ENCODE data around the gene ETFA.

ETFA gene

DNA sequence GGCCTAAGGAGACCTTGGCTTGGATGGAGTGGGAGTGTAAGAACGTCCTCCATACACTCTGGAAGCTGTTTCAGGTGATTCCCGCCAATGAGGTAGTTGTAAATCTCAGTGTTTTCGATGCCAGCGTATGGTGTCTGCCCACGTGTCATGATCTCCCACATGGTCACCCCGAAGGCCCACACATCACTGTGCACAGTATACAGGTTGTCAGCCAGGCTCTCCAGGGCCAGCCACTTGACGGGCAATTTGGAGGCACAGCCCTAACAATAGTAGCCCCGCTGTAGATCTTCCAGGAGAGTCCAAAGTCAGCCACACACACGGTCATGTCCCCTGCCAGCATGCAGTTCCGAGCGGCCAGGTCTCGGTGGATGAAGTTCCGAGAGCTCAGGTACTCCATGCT, 51.9 kb downstream of the ETFA start:
- H3F3A ChIP-seq (ENCODE audit: insufficient read depth, low read length) = no peaks in the 10 kb centered on the region
- H3K27ac ChIP-seq (ENCODE audit: low read length) = no peak overlapping the region
- no peaks in the 10 kb centered on the region for H3K79me2 ChIP-seq (ENCODE audit: low read length)
- no peak for DNase-seq
- no peak overlapping the region for H3K4me2 ChIP-seq (ENCODE audit: low read depth, low read length)
- H3K9ac ChIP-seq (ENCODE audit: low read length) = no peak overlapping the region
- no peaks in the 10 kb centered on the region for H3K9me2 ChIP-seq (replicated peaks; ENCODE audit: insufficient read depth, low read length)
- no peak for TF ChIP-seq CTCF (IDR thresholded peaks at IDR 0.05; ENCODE audit: low read length)
- TF ChIP-seq EZH2 (optimal IDR thresholded peaks at IDR 0.05; ENCODE audit: low read depth, low read length) = no peak
- TF ChIP-seq EZH2phosphoT487 (IDR thresholded peaks at IDR 0.05; ENCODE audit: low read length) = no peak
- no peaks in the 10 kb centered on the region for H3K4me1 ChIP-seq (ENCODE audit: low read length)
- no peaks in the 10 kb centered on the region for H3K9me3 ChIP-seq (replicated peaks; ENCODE audit: insufficient read depth, low read length)
- H4K20me1 ChIP-seq (ENCODE audit: insufficient read depth, low read length) = no peaks in the 10 kb centered on the region
- H2AFZ ChIP-seq (ENCODE audit: low read length) = no peak overlapping the region
- H3K36me3 ChIP-seq (replicated peaks; ENCODE audit: insufficient read depth, low read length) = no peaks in the 10 kb centered on the region; the same call in 1 of the 2 replicates
- H3K4me3 ChIP-seq (ENCODE audit: low read length) = no peak overlapping the region
- no peaks in the 10 kb centered on the region for H3K27me3 ChIP-seq (replicated peaks; ENCODE audit: insufficient read depth, low read length)

DNA sequence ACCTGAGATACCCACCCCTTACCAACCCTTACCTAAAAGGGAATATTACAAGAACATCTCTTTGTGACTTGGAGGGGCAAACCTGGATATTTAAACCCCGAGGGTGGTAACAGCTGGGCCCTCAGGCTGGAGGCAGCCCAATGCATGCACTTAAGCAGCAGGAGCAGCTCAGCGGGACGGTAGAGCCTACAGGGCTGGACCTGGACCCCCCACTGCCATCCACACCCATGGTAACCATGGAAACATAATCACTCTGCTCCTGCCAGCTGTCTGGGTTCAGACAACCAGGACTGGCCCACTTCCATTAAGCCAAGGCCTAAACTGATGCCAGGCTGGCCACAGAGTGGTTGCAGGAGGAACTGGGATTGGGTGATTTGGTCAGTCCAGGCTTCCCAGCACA, 52.8 kb downstream of the ETFA start:
- no peaks in the 10 kb centered on the region for H3F3A ChIP-seq (ENCODE audit: insufficient read depth, low read length)
- H4K20me1 ChIP-seq (ENCODE audit: insufficient read depth, low read length) = no peaks in the 10 kb centered on the region
- no peaks in the 10 kb centered on the region; the same call in 1 of the 2 replicates for H3K36me3 ChIP-seq (replicated peaks; ENCODE audit: insufficient read depth, low read length)
- no peak overlapping the region for H3K9ac ChIP-seq (ENCODE audit: low read length)
- no peak for DNase-seq
- no peaks in the 10 kb centered on the region for H3K9me2 ChIP-seq (replicated peaks; ENCODE audit: insufficient read depth, low read length)
- no peaks in the 10 kb centered on the region for H3K4me1 ChIP-seq (ENCODE audit: low read length)
- H3K9me3 ChIP-seq (replicated peaks; ENCODE audit: insufficient read depth, low read length) = no peaks in the 10 kb centered on the region
- no peaks in the 10 kb centered on the region for H3K27me3 ChIP-seq (replicated peaks; ENCODE audit: insufficient read depth, low read length)
- H3K4me2 ChIP-seq (ENCODE audit: low read depth, low read length) = no peak overlapping the region
- H3K4me3 ChIP-seq (ENCODE audit: low read length) = no peak overlapping the region
- TF ChIP-seq EZH2phosphoT487 (IDR thresholded peaks at IDR 0.05; ENCODE audit: low read length) (no peak), EZH2 (optimal IDR thresholded peaks at IDR 0.05; ENCODE audit: low read depth, low read length) (no peak), CTCF (IDR thresholded peaks at IDR 0.05; ENCODE audit: low read length) (no peak)
- no peak overlapping the region for H3K27ac ChIP-seq (ENCODE audit: low read length)
- H3K79me2 ChIP-seq (ENCODE audit: low read length) = no peaks in the 10 kb centered on the region
- no peak overlapping the region for H2AFZ ChIP-seq (ENCODE audit: low read length)

DNA sequence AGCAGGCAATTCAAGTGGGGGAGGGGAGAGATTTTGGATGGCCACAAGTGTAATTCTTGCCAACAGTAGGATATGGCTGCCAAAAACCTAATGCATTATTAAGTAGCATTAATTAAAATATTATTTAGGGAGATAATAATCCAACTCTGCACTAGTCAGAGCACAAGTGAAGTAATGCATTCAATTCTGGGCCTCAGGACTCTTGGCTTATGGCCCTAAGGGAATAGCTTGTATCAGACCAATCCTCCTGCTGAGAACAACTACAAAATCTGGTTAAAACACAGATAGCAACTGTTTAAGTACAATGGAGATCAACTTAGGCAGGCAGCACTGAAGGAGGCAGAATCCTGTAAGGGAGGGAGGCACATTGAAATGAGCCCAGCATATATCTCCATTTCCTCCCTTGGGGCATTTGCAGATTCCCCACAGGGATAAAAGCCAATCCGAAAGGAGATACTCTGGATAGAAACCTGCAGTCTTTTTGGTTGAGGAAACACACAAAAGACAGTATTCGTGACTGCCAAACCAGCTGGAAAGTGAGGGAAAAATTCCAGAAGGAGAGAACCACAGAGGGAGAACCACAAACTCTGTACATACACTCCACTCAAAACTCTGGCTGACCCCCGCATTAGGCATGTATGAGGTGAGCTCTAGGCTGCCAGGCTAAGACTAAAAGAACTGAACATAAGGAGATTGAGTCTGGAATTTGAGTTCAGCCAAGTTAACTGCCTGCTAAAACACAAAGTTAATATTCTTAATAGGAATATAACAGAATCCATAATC, 57.4 kb downstream of the ETFA start:
- H3K4me1 ChIP-seq (ENCODE audit: low read length) = no peaks in the 10 kb centered on the region
- TF ChIP-seq EZH2phosphoT487 (IDR thresholded peaks at IDR 0.05; ENCODE audit: low read length) (no peak), EZH2 (optimal IDR thresholded peaks at IDR 0.05; ENCODE audit: low read depth, low read length) (no peak), CTCF (IDR thresholded peaks at IDR 0.05; ENCODE audit: low read length) (no peak)
- H3K27me3 ChIP-seq (replicated peaks; ENCODE audit: insufficient read depth, low read length) = no peaks in the 10 kb centered on the region
- H3K79me2 ChIP-seq (ENCODE audit: low read length) = no peaks in the 10 kb centered on the region
- H3K36me3 ChIP-seq (replicated peaks; ENCODE audit: insufficient read depth, low read length) = no peaks in the 10 kb centered on the region
- H3K9me3 ChIP-seq (replicated peaks; ENCODE audit: insufficient read depth, low read length) = no peaks in the 10 kb centered on the region
- no peak overlapping the region for H3K4me2 ChIP-seq (ENCODE audit: low read depth, low read length)
- H3K9ac ChIP-seq (ENCODE audit: low read length) = no peak overlapping the region
- H3K9me2 ChIP-seq (replicated peaks; ENCODE audit: insufficient read depth, low read length) = no peaks in the 10 kb centered on the region
- no peaks in the 10 kb centered on the region for H3F3A ChIP-seq (ENCODE audit: insufficient read depth, low read length)
- H4K20me1 ChIP-seq (ENCODE audit: insufficient read depth, low read length) = no peaks in the 10 kb centered on the region
- no peak overlapping the region for H2AFZ ChIP-seq (ENCODE audit: low read length)
- no peak overlapping the region for H3K27ac ChIP-seq (ENCODE audit: low read length)
- no peak for DNase-seq
- no peak overlapping the region for H3K4me3 ChIP-seq (ENCODE audit: low read length)
